ENCODE results near the gene UBXN11. TPM values are rescaled to one million over a fixed set of nuclear protein-coding genes. Genes with fewer than 3 reads are reported as not detected.

The UBXN11 gene
- polyA plus RNA-seq, 2 of the 4 experiments (the other 2 are of a cell fraction) = 7.6 to 10.8 TPM

DNA sequence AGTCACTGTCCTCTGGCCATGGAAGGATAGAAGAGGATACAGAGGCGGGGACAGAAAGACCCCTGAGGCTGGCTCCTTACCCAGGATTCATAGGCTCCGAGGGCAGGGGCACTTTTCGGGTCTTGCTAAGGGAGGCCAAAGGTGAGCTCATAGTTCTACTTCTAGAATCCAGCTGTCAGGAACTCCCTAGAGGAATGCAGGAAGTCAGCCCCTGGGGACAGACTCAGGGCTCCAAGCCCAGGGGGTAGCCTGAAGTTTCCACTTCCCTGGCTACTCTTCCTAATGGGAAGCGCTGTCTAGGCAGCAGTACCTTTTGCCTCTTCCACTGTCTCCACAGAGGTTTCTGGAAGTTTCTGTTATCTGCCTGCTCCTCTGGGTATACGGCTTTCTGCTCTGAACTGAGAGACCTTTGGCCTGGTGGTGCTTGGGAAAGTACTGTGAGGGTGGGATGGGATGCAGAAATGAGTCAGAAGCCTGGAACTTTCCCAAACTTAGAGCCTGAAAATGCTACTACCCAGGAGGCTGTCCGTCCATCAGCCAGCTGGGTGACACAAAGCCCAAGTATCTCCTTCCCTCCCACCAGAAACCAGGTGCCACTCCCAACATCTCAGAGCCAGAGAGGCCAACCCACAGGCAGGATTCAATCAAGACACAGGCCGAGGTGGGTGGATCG is 3.6 kb downstream of the UBXN11 start (continued):
- TF ChIP-seq, protein P1, sequence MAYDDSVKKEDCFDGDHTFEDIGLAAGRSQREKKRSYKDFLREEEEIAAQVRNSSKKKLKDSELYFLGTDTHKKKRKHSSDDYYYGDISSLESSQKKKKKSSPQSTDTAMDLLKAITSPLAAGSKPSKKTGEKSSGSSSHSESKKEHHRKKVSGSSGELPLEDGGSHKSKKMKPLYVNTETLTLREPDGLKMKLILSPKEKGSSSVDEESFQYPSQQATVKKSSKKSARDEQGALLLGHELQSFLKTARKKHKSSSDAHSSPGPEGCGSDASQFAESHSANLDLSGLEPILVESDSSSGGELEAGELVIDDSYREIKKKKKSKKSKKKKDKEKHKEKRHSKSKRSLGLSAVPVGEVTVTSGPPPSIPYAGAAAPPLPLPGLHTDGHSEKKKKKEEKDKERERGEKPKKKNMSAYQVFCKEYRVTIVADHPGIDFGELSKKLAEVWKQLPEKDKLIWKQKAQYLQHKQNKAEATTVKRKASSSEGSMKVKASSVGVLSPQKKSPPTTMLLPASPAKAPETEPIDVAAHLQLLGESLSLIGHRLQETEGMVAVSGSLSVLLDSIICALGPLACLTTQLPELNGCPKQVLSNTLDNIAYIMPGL (CRISPR knock-in tag; IDR thresholded peaks at IDR 0.05; ENCODE audit: borderline replicate concordance) = no peak
- TF ChIP-seq TFCP2L1 (CRISPR knock-in tag; IDR thresholded peaks at IDR 0.05) (no peak), KDM1A (IDR thresholded peaks at IDR 0.05; ENCODE audit: low read depth) (no peak)

DNA sequence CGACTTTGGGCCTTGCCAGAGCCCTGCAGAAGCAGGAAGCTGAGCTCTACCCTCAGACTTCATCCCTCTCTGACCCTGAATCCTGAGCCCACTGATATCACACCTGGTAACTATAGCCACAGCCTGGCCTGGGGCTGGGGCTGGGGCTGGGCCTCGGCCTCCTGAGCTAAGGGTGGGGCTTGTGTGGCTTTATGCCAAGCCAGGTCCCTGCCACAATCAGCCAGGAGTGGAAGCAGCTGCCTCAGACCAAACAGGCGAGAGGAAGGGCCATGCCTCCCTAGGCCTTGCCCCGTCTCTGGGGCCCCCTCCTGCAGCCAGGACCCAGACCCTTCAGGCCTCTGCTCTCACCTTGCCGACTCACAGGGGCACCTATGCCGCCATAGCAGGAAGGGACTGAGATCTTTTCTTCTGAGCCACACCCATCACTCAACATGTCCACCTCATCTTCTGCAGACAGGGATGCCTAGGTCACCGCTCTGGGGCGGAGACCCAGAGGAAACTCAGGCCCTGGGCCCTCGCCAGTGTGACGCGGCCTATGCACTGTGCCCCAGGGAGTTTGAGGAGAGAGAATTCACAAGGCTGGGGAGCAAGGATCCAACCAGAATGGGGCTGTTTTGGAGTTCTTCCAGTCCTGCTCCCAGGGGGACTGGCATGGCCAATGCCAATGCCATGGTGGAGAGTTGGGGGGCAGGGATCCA is 5.7 kb downstream of the UBXN11 start:
- FAIRE-seq = no peak

DNA sequence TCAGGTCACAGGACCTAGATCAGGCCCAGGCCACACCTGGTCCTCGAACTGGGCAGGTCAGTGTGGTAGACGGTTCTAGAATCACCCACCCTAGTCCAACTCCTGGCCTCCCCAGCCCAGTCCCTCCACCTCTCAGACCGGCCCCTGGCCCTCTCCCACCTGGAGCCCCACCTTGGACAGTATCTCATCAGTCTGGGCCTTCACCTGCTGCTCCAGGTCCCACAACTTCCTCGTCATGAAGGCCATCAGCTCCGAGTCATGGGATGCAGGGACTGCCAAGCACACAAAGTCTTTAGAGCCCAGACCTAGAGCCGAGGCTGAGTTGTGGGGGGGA is 8.7 kb downstream of the UBXN11 start:
- no peak for FAIRE-seq
- peaks cover 6% of the 10 kb centered on the region; the same call in 1 of the 3 replicates for H3K4me1 ChIP-seq
- no peaks in the 10 kb centered on the region for H3K9me3 ChIP-seq
- no peak overlapping the region for H3K4me3 ChIP-seq
- WGBS (ENCODE audit: missing lambda C conversion rate) = 54% methylated on average over 3 of the region's 6 CpGs
- ATAC-seq = no peak
- POLR2A ChIA-PET = no interaction called here
- CTCF ChIA-PET = interaction anchor here (1.2 to 3.4 kb wide), 6 partner anchors 11 to 119 kb away, joined by 3 to 22 read pairs (median 9); partner anchors contain the start of gene CEP85
- H3K27ac ChIP-seq = no peak overlapping the region; a peak in 1 of 6 replicates
- DNase-seq (ENCODE audit: low read depth in 1 of 2, low spot score in 1 of 2) = no peak
- H3K4me2 ChIP-seq = no peak overlapping the region
- TF ChIP-seq RAD21 (conservative IDR thresholded peaks at IDR 0.05 in 1 of 2, IDR thresholded peaks at IDR 0.05 in 1 of 2) (no peak), RARB (CRISPR knock-in tag; IDR thresholded peaks at IDR 0.05) (no peak), FOSL2 (IDR thresholded peaks at IDR 0.05) (no peak), FOSL2 (CRISPR knock-in tag; IDR thresholded peaks at IDR 0.05) (no peak), CBX2 (IDR thresholded peaks at IDR 0.05; ENCODE audit: borderline replicate concordance, low read depth) (no peak), ESRRA (IDR thresholded peaks at IDR 0.05; ENCODE audit: borderline replicate concordance, low read length) (no peak), NPAS2 (CRISPR knock-in tag; IDR thresholded peaks at IDR 0.05; ENCODE audit: borderline replicate concordance) (no peak), TP53 (CRISPR knock-in tag; IDR thresholded peaks at IDR 0.05) (no peak), RNF2 (IDR thresholded peaks at IDR 0.05; ENCODE audit: borderline replicate concordance, low read depth) (no peak), NR3C1 (IDR thresholded peaks at IDR 0.05) (no peak)
- TF ChIP-seq, protein P2, sequence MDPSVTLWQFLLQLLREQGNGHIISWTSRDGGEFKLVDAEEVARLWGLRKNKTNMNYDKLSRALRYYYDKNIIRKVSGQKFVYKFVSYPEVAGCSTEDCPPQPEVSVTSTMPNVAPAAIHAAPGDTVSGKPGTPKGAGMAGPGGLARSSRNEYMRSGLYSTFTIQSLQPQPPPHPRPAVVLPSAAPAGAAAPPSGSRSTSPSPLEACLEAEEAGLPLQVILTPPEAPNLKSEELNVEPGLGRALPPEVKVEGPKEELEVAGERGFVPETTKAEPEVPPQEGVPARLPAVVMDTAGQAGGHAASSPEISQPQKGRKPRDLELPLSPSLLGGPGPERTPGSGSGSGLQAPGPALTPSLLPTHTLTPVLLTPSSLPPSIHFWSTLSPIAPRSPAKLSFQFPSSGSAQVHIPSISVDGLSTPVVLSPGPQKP (IDR thresholded peaks at IDR 0.05; ENCODE audit: low read depth, low read length) = no peak

More for the DNA sequence above, 5.7 kb downstream of the UBXN11 start:
- TF ChIP-seq, protein P1 (CRISPR knock-in tag; IDR thresholded peaks at IDR 0.05; ENCODE audit: borderline replicate concordance) = no peak
- no peak for TF ChIP-seq HEYL (CRISPR knock-in tag; IDR thresholded peaks at IDR 0.05)
- TF ChIP-seq RARB (CRISPR knock-in tag; IDR thresholded peaks at IDR 0.05) = no peak
- TF ChIP-seq CHD4 (IDR thresholded peaks at IDR 0.05; ENCODE audit: borderline replicate concordance) = no peak
- no peak for TF ChIP-seq HOXB13 (CRISPR knock-in tag; IDR thresholded peaks at IDR 0.05; ENCODE audit: low read depth)
- no peak for TF ChIP-seq MYC (IDR thresholded peaks at IDR 0.05; ENCODE audit: borderline replicate concordance, low read length)
- TF ChIP-seq EP300 (IDR thresholded peaks at IDR 0.05) = no peak
- no peak for TF ChIP-seq CEBPB (IDR thresholded peaks at IDR 0.05)
- TF ChIP-seq CHD2 (IDR thresholded peaks at IDR 0.05; ENCODE audit: low read length, partially characterized antibody) = no peak
- no peak for TF ChIP-seq HOXA7 (CRISPR knock-in tag; IDR thresholded peaks at IDR 0.05)
- no peak for TF ChIP-seq KDM5A (IDR thresholded peaks at IDR 0.05)
- TF ChIP-seq, protein P3, sequence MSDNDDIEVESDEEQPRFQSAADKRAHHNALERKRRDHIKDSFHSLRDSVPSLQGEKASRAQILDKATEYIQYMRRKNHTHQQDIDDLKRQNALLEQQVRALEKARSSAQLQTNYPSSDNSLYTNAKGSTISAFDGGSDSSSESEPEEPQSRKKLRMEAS (IDR thresholded peaks at IDR 0.05) = no peak
- TF ChIP-seq BCL3 (IDR thresholded peaks at IDR 0.05) = no peak
- no peak for TF ChIP-seq POLR2AphosphoS2 (conservative IDR thresholded peaks at IDR 0.05; ENCODE audit: low read length)
- no peak for TF ChIP-seq FOXS1 (CRISPR knock-in tag; IDR thresholded peaks at IDR 0.05)
- TF ChIP-seq SREBF2 (IDR thresholded peaks at IDR 0.05) = no peak
- TF ChIP-seq, protein P4, sequence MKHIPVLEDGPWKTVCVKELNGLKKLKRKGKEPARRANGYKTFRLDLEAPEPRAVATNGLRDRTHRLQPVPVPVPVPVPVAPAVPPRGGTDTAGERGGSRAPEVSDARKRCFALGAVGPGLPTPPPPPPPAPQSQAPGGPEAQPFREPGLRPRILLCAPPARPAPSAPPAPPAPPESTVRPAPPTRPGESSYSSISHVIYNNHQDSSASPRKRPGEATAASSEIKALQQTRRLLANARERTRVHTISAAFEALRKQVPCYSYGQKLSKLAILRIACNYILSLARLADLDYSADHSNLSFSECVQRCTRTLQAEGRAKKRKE (CRISPR knock-in tag; IDR thresholded peaks at IDR 0.05; ENCODE audit: low read depth) = no peak
- no peak for TF ChIP-seq ZC3H11A (IDR thresholded peaks at IDR 0.05)
- WGBS (ENCODE audit: missing lambda C conversion rate) = 91% methylated on average over 10 of the region's 11 CpGs
- H3K4me1 ChIP-seq = peaks cover 12% of the 10 kb centered on the region; the same call in 2 of the 3 replicates
- H3K4me3 ChIP-seq = no peak overlapping the region
- CTCF ChIA-PET = interaction anchor here (0.7 to 1.8 kb wide), 5 partner anchors 15 to 117 kb away, joined by 3 to 5 read pairs (median 5); no protein-coding TSS in a partner anchor
- DNase-seq (ENCODE audit: low read depth in 1 of 2, low spot score in 1 of 2) = no peak
- POLR2A ChIA-PET = no interaction called here
- ATAC-seq = no peak
- no peak overlapping the region for H3K27ac ChIP-seq
- H3K9me3 ChIP-seq = no peaks in the 10 kb centered on the region
- no peak overlapping the region for H3K4me2 ChIP-seq
